ENCODE measurements around the gene NCOA5. TPM values are rescaled to one million over a fixed set of nuclear protein-coding genes. Genes with fewer than 3 reads are reported as not detected.

Gene NCOA5
- total RNA-seq, 1 experiment from 2014 or later: 55.4 TPM

DNA sequence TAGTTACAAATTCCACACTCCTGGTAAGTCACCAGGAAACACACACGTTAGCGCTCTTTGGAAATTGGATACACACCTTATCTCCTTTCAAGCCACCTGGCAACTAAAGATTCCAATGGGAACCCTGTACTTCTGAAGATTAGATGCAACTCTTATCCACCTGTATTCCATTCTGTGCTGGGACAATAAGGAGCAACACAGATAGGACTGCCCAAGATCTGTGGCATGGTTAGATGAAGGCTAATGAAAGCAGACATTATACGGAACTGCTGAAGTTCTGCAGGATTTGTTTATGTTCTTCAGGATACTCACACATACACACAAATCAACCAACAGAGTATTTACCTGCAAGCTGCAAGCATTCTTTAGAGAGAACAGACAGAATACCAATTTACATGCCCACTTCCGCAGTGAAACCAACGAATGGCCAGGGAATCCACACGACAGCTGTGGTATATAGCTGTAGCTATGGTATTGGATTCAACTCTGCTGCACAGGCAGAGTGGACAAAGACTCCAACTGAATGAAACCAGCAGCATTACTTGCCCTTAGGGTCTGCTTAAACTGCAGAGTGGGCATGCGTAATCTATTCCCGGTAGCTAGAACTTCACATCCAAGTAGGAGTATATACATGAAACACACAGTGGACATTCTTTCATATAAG is 12.0 kb downstream of the NCOA5 start:
- H3K4me3 ChIP-seq (ENCODE audit: low read depth, low read length, poor library complexity, severe bottlenecking): no peak overlapping the region
- intact Hi-C loops (cut with micrococcal nuclease; ENCODE audit: unreplicated experiment): no loop called here
- H3K27ac ChIP-seq (ENCODE audit: low read depth, low read length, poor library complexity, severe bottlenecking): no peak overlapping the region
- CTCF ChIA-PET: no interaction called here
- peaks cover 46% of the 10 kb centered on the region for H3K36me3 ChIP-seq (ENCODE audit: insufficient read depth, low read length, poor library complexity, severe bottlenecking)
- TF ChIP-seq, protein P1, sequence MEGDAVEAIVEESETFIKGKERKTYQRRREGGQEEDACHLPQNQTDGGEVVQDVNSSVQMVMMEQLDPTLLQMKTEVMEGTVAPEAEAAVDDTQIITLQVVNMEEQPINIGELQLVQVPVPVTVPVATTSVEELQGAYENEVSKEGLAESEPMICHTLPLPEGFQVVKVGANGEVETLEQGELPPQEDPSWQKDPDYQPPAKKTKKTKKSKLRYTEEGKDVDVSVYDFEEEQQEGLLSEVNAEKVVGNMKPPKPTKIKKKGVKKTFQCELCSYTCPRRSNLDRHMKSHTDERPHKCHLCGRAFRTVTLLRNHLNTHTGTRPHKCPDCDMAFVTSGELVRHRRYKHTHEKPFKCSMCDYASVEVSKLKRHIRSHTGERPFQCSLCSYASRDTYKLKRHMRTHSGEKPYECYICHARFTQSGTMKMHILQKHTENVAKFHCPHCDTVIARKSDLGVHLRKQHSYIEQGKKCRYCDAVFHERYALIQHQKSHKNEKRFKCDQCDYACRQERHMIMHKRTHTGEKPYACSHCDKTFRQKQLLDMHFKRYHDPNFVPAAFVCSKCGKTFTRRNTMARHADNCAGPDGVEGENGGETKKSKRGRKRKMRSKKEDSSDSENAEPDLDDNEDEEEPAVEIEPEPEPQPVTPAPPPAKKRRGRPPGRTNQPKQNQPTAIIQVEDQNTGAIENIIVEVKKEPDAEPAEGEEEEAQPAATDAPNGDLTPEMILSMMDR (conservative IDR thresholded peaks at IDR 0.05; ENCODE audit: low read depth, low read length): no peak
- no peak for TF ChIP-seq EZH2 (IDR thresholded peaks at IDR 0.05; ENCODE audit: borderline replicate concordance, low read depth, low read length, poor library complexity, severe bottlenecking)
- POLR2A ChIA-PET (ENCODE audit: low non-redundant PET): no interaction called here
- peaks cover 5% of the 10 kb centered on the region for H3K4me1 ChIP-seq (ENCODE audit: insufficient read depth, low read length, poor library complexity, severe bottlenecking)
- H3K9me3 ChIP-seq (ENCODE audit: low read depth, low read length, poor library complexity, severe bottlenecking): no peaks in the 10 kb centered on the region
- DNase-seq (ENCODE audit: low spot score): no peak
- no TSS peak for BruUV-seq (replicated peaks)
- H3K27me3 ChIP-seq (replicated peaks; ENCODE audit: insufficient read depth, low read depth, low read length, poor library complexity): no peaks in the 10 kb centered on the region

DNA sequence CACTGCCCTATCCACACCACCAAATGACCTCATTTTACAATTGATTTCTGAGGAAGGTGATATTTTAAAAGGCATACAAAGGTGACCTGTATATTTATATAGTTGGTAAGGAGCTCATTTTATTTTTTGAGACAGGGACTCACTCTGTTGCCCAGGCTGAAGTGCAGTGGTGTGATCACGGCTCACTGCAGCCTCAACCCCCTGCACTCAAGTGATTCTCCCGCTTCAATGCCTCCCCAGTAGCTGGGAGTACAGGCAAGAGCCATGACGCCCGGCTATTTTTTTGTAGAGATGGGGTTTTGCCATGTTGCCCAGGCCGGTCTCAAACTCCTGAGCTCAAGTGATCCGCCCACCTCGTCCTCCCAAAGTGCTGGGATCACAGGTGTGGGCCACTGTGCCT is 13.0 kb downstream of the NCOA5 start:
- CTCF ChIA-PET: no interaction called here
- peaks cover 46% of the 10 kb centered on the region for H3K36me3 ChIP-seq (ENCODE audit: insufficient read depth, low read length, poor library complexity, severe bottlenecking)
- POLR2A ChIA-PET (ENCODE audit: low non-redundant PET): no interaction called here
- BruUV-seq (replicated peaks): no TSS peak
- H3K27me3 ChIP-seq (replicated peaks; ENCODE audit: insufficient read depth, low read depth, low read length, poor library complexity): no peaks in the 10 kb centered on the region
- TF ChIP-seq, protein P1 (conservative IDR thresholded peaks at IDR 0.05; ENCODE audit: low read depth, low read length): no peak
- TF ChIP-seq EZH2 (IDR thresholded peaks at IDR 0.05; ENCODE audit: borderline replicate concordance, low read depth, low read length, poor library complexity, severe bottlenecking): no peak
- no peak for DNase-seq (ENCODE audit: low spot score)
- no peak overlapping the region for H3K4me3 ChIP-seq (ENCODE audit: low read depth, low read length, poor library complexity, severe bottlenecking)
- H3K9me3 ChIP-seq (ENCODE audit: low read depth, low read length, poor library complexity, severe bottlenecking): no peaks in the 10 kb centered on the region
- H3K27ac ChIP-seq (ENCODE audit: low read depth, low read length, poor library complexity, severe bottlenecking): no peak overlapping the region
- intact Hi-C loops (cut with micrococcal nuclease; ENCODE audit: unreplicated experiment): no loop called here
- peaks cover 2% of the 10 kb centered on the region for H3K4me1 ChIP-seq (ENCODE audit: insufficient read depth, low read length, poor library complexity, severe bottlenecking)

DNA sequence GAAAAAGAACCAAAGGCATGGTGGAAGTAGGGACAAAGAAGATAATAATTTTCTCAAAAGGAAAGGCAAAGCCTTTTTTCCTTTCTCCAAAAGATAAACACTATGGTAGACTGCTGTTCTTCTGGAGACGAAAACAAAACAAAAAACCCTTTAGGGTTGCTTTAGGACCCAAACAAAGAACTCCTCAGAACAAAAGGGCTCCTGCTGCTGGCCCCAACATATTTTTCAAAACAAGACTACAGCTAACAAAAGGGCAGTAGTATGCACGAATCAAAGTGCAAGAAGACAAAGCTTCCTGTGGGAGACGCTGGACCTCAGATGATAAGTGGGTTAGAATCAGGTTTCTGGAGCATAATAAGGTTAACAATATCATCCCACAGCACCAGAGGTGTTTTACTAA is 15.8 kb downstream of the NCOA5 start:
- no TSS peak for BruUV-seq (replicated peaks)
- no peaks in the 10 kb centered on the region for H3K9me3 ChIP-seq (ENCODE audit: low read depth, low read length, poor library complexity, severe bottlenecking)
- TF ChIP-seq, protein P1 (conservative IDR thresholded peaks at IDR 0.05; ENCODE audit: low read depth, low read length): no peak
- no peak for TF ChIP-seq EZH2 (IDR thresholded peaks at IDR 0.05; ENCODE audit: borderline replicate concordance, low read depth, low read length, poor library complexity, severe bottlenecking)
- no peak overlapping the region for H3K4me3 ChIP-seq (ENCODE audit: low read depth, low read length, poor library complexity, severe bottlenecking)
- intact Hi-C loops (cut with micrococcal nuclease; ENCODE audit: unreplicated experiment): no loop called here
- DNase-seq (ENCODE audit: low spot score): no peak
- CTCF ChIA-PET: no interaction called here
- POLR2A ChIA-PET (ENCODE audit: low non-redundant PET): no interaction called here
- H3K36me3 ChIP-seq (ENCODE audit: insufficient read depth, low read length, poor library complexity, severe bottlenecking): peaks cover 54% of the 10 kb centered on the region
- no peaks in the 10 kb centered on the region for H3K27me3 ChIP-seq (replicated peaks; ENCODE audit: insufficient read depth, low read depth, low read length, poor library complexity)
- H3K27ac ChIP-seq (ENCODE audit: low read depth, low read length, poor library complexity, severe bottlenecking): no peak overlapping the region
- H3K4me1 ChIP-seq (ENCODE audit: insufficient read depth, low read length, poor library complexity, severe bottlenecking): no peaks in the 10 kb centered on the region
